ENCODE measurements around the gene ADAMTSL5.
A peak's percentile ranks its signal among the peaks of the same experiment; 100 is the strongest.

- TF ChIP-seq CTCF (IDR thresholded peaks at IDR 0.05; ENCODE audit: low read depth, low read length, missing input control) (no peak), GABPA (IDR thresholded peaks at IDR 0.05 in 1 of 2, conservative IDR thresholded peaks at IDR 0.05 in 1 of 2) (peak; percentile 80 to 96), TAF1 (conservative IDR thresholded peaks at IDR 0.05) (no peak), JUND (IDR thresholded peaks at IDR 0.05) (no peak)
Observed at GRCh38 chr19:1478934-1479707, 33.7 kb downstream of the ADAMTSL5 start, which contains the start of gene C19orf25.

All from liver (tissue), 3 donors.